Stimulated activated CD4-positive, alpha-beta T cell treated with anti-CD3 and anti-CD28 coated beads, Interleukin-4, amount 100 ng/mL, for 4 hours (primary cell): ENCODE data around the gene ARHGAP8.

Experiments
- DNase-seq, 2 experiments: peaks; one replicate each; pipeline ENCODE4 v3.0.0-alpha.2; 2020

The ARHGAP8 gene

DNA sequence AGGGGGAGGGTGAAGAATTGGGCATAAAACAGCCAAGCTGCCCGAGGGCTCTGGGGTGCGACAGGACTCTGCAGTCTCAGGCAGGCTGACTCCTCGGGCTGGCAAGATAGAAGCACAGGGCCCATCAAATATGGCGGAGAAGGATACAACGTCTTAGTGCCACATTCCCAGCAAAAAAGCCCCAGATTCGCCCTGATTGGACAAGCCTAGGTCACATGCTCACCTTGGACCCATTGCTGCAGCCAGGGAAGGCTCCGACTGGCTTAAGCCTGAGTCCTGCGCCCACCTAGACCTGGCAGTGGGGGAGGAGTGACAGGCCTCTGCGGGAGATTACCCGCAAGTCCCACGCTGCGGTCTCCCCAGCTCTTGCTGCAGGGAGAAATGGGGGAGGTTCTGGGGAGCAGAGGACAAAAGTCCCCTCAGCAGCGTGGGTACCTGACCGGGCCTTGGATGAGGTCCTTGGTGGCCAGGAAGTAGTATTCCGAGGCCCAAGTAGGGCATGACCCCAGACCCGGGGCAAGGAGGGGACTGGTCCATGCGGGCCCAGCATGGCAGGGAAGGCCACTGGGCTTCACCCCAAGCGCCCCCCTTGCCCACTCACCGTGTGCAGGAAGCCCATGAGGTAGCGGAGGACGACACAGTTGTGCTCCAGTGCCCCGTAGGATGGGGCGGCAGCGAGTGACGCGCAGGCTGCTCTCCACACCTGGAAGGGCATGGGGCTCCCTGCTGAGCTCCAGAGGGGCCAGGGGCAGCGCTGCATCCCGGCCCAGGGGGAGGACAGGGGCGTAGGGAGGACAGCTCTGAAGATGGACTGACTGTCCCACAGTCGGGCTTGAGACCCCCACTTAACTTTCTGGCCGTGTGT, 113.0 kb downstream of the ARHGAP8 start:
- DNase-seq: no peak

- DNase-seq: no peak
Measured at GRCh38 chr22:44869196-44869595, 116.8 kb downstream of the ARHGAP8 start.

DNA sequence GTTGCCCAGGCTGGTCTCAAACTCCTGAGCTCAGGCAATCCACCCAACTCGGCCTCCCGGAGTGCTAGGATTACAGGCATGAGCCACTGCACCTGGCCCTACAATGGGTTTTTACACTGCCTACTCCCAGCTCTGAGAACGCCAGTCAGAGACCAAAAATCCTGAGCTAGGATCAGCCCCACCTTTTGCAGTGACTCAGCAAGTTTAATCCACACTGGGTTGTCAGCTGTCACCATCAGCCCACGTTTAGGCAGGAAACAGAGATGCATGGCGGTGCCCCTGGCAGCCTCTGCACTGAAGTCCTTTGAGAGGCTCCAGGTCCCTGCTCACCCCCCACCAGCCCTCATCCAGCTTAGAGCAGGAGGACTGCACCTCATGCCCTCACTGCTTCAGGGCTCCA, 117.6 kb downstream of the ARHGAP8 start:
- DNase-seq: no peak

DNA sequence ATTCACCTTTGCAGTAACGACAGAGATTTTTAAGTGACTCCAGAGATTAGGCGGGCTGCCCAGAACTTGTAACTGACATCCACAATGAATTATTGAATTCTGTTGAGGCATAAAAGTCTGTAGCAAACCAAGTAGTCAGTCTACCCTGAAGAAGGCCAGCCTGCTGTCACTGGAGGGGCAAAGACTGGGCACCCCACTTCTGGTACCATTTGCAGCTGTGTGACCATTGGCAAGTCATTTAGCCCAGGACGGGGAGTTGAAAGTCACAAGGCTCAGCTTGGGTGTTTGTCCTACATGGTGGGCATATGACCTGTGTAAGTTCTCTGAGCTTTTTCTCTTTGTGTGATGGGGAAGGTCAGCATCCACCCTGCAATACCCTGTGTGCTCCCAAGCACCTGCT, 119.4 kb downstream of the ARHGAP8 start:
- no peak for DNase-seq

GRCh38 chr22:44876921-44877320, 124.5 kb downstream of the ARHGAP8 start:
- DNase-seq: no peak

DNA sequence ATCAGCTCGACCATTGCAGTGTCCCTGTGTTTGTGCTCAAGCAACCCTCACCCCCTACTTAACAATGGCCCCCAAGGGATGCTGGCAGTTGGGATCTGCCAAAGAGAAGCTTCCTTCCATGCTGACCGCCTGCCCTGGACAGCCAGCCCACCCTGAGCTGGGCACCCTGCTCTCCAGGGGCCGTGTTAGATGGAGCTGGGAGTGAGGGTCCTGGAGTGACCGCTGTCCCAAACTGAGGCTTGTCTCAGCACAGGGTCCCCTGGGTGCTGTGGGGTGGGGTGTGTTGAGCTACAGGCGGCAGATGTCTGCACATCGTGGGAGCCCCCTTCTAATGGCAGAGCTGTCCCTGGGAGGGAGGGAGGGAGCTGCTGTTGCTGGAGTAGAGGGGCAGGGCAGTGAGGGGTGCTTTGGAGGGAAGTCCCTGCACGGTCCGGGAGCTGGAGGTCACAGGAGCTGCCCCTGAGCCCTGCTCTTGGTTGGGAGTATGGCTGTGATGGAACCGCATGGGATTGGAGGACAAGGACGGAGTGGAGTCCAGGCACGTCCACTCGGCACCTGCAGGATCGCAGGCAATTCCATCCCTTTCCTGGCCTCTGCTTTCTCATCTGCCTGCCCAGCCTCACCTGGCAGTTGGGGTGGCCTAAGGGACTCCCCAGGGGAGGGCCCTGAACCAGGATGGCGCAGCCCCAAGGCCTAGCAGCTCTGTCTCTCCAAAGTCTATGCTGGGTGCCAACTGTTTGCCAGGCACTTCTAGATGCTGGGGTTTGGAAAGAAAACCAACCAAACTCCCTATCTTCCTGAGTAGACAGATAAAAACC, 126.3 kb downstream of the ARHGAP8 start:
- no peak for DNase-seq

DNA sequence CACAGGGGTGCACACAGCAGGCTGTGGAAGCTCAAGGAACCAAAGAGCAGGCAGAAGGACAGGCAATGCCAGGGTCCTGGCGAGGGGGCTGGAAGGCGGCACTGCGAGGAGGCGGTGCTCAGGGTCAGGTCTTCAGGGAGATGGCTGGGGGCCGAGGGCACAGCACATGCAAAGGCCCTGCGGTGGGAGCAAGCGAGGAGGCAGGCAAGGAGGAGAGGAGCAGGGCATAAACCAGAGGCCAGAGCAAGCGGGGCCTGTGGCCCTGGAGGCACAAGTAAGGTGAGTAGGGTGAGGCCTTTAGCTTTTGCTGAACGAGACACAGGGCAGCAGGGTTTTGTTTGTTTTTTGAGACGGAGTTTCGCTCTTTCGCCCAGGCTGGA, 126.9 kb downstream of the ARHGAP8 start:
- no peak for DNase-seq

- no peak for DNase-seq
Measured at GRCh38 chr22:44880610-44881290, 128.4 kb downstream of the ARHGAP8 start.

GRCh38 chr22:44881624-44882023, 129.2 kb downstream of the ARHGAP8 start:
- DNase-seq: no peak

DNA sequence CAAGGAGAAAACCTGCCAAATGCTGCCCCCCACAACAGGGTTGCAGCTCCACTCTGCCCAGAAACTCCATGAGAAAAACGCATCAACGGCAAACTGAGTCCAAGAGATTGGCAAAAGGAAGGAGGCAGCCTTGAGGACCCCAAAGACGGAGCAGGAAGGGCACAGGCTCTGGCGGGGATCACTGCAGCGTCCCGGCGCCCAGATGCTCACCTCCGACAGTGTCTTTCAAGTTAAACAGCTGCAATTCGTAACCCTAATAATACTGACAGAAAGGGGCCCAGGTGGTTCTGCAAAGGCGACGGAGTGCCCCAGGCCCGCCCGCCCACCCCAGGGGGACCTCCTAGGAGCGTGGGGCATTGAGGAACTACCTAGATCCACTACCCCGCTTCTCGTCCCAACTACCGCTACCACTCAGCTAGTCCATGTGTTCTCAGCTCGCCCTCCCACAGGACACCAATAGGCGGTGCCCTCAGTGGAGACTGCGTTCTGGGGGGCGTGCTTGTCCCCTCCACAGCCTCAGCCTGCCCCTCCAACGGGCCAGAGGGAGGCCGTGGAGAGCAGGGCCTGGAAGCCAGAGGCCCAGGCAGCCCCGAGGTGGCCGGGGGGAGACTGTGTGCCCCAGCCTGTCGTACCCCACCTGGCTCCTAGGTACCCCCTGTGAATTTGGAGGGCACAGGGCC, 130.0 kb downstream of the ARHGAP8 start:
- DNase-seq: no peak

DNA sequence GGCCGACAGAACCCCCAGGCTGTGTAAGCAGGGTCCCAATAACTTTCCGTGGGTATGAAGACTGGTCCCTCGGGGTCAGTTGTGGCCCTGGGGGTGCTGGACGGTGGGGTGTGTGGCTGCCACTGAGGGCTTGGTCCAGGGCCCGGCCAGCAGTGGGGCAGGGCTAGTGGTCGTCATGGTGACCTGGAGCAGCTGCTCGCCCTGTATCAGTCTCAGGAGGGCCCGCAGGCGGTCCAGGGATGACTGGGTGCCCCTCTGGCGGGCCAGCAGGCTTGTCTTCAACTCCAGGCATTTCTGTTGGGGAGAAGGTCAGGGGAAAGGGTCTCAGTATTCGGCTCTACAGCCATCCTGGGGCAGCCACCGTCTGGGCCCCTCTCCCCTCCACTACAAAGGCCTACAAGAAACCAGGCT, 130.6 kb downstream of the ARHGAP8 start:
- no peak for DNase-seq

DNA sequence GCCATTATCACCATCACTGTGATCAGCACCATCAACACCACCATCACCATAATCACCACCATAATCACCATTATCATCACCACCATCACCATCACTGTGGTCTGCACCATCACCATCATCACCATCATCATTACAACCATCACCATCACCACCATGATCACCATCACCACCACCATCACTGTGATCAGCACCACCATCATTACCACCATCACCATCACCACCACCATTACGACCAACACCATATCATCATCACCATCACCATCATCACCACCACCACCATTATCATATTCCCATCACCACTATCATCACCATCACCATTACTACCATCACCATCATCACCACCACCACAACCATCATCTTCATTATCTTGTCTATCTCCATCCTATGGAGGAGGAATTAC, 132.2 kb downstream of the ARHGAP8 start:
- no peak for DNase-seq

GRCh38 chr22:44884968-44885805, 132.8 kb downstream of the ARHGAP8 start:
- DNase-seq: no peak

GRCh38 chr22:44885806-44886360, 133.5 kb downstream of the ARHGAP8 start:
- DNase-seq: no peak

DNA sequence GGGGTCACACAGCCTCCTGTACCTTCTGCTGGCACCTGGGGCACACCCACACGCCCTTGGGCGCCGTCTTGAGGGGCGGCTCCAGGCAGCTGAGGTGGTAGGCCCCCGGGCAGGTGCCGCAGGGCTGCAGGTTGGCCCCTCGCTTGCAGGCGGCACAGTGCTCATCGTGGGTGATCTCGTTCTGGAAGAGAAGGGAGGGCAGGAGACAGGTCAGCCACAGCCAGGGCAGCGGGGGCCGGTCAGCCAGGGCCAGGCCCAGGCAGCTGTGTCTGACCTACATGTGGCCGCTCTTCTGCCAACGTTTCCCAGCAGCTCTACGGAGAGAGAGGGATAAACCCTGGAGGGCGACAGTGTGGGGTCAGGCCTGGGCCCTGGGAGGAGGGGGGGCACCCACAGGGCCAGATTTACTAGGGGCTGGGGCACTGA, 135.6 kb downstream of the ARHGAP8 start:
- no peak for DNase-seq

GRCh38 chr22:44888491-44889254, 136.3 kb downstream of the ARHGAP8 start:
- DNase-seq: no peak

DNA sequence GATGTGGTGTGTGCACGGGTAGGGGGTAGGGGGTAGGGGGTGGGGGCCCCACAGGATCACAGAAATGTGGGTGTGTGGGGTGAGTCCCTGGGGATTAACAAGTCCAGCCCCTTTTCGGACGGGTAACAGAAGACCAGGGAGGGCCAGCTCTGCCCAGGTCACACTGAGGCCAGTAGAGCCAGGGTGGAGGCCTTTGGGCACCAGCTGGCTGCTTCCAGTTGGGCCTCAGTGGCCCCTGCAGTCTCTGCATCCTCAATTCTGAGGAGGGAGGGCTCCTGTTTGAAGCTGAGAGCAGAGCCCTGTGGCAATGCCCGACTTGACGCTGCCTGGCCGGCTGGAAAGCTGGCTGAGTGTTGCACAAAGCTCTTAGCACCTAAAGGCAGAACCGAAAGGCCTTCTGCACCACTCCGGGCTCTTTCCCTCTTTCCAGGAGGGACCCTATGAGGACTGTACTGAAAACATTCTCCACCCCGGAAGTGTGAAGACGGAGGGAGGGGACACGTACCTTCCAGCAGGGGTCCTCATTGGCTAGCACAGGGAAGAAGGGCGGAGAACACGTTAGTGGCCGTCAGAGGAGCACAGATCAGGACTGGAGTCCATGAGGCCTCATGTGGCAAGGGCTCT, 137.0 kb downstream of the ARHGAP8 start:
- DNase-seq: no peak

GRCh38 chr22:44890416-44891292, 138.3 kb downstream of the ARHGAP8 start:
- no peak for DNase-seq

DNA sequence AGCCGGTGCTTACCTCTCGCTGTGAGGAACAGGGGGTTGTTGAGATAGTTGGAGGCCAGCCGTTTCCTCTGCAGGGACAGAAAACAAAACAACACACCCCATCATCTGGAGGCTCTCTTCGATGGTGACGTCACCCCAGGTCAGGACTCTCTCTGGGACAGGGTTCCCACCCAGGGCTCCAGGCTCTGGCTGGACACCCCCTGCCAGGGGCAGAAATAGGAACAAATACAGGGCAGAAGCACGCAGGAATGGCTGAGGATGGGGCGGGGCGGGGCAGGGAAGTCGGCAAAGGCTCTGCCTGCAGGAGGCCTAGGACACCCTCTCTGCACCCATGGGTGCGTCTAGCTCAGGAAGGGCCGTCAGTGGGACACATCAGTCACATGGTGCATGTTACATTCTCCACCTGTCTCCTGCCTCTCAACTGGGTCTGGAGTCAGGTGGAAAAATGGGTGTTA, 138.9 kb downstream of the ARHGAP8 start:
- DNase-seq: no peak
